ENCODE data around the gene RAB11FIP3. TPM values are rescaled to one million over a fixed set of nuclear protein-coding genes. Genes with fewer than 3 reads are reported as not detected.

RAB11FIP3 gene
- total RNA-seq, 2 donors from 2014 or later: 39.9 to 45.1 TPM

GRCh38 chr16:539901-540530 is 114.6 kb downstream of the RAB11FIP3 start:
- Mint-ChIP-seq H3K4me3 (no peak overlapping the region), H3K36me3 (ENCODE audit: low read depth) (no peaks in the 10 kb centered on the region)
- no peak for ATAC-seq

GRCh38 chr16:540645-541340 is 115.3 kb downstream of the RAB11FIP3 start:
- DNase-seq (no peak), ATAC-seq (no peak)
- Mint-ChIP-seq H3K27ac (no peak overlapping the region), H3K27me3 (no peaks in the 10 kb centered on the region), H3K36me3 (ENCODE audit: low read depth) (no peaks in the 10 kb centered on the region), H3K4me1 (peaks cover 3% of the 10 kb centered on the region), H3K4me3 (no peak overlapping the region)
- no peaks in the 10 kb centered on the region for H3K9me3 ChIP-seq (ENCODE audit: control insufficient read depth, low read length, poor library complexity, severe bottlenecking)

More at GRCh38 chr16:539901-540530, 114.6 kb downstream of the RAB11FIP3 start:
- no peaks in the 10 kb centered on the region for H3K9me3 ChIP-seq (ENCODE audit: control insufficient read depth, low read length, poor library complexity, severe bottlenecking)
- Mint-ChIP-seq H3K27me3 (no peaks in the 10 kb centered on the region), H3K4me1 (peaks cover 3% of the 10 kb centered on the region), H3K27ac (no peak overlapping the region)
- DNase-seq: no peak

GRCh38 chr16:543301-544164 is 118.1 kb downstream of the RAB11FIP3 start:
- H3K27ac Mint-ChIP-seq: no peak overlapping the region
- H3K4me3 Mint-ChIP-seq: no peak overlapping the region
- no peak for ATAC-seq
- no peak for DNase-seq
- H3K27me3 Mint-ChIP-seq: no peaks in the 10 kb centered on the region
- peaks cover 3% of the 10 kb centered on the region for H3K4me1 Mint-ChIP-seq
- H3K36me3 Mint-ChIP-seq (ENCODE audit: low read depth): no peaks in the 10 kb centered on the region
- H3K9me3 ChIP-seq (ENCODE audit: control insufficient read depth, low read length, poor library complexity, severe bottlenecking): no peaks in the 10 kb centered on the region

GRCh38 chr16:544517-544916 is 119.1 kb downstream of the RAB11FIP3 start:
- ATAC-seq: no peak
- Mint-ChIP-seq H3K27me3 (no peaks in the 10 kb centered on the region), H3K4me1 (peaks cover 5% of the 10 kb centered on the region), H3K27ac (no peak overlapping the region), H3K36me3 (ENCODE audit: low read depth) (no peaks in the 10 kb centered on the region), H3K4me3 (no peak overlapping the region)
- H3K9me3 ChIP-seq (ENCODE audit: control insufficient read depth, low read length, poor library complexity, severe bottlenecking): no peaks in the 10 kb centered on the region
- DNase-seq: no peak

GRCh38 chr16:546909-547770 is 121.7 kb downstream of the RAB11FIP3 start:
- H3K4me3 Mint-ChIP-seq: peak overlapping the region; percentile 15
- peaks cover 4% of the 10 kb centered on the region for H3K4me1 Mint-ChIP-seq
- no peaks in the 10 kb centered on the region for H3K36me3 Mint-ChIP-seq (ENCODE audit: low read depth)
- ATAC-seq (peak; percentile 76), DNase-seq (peak in 2 of 3 donors; percentile 35 to 39)
- H3K27ac Mint-ChIP-seq: no peak overlapping the region
- no peaks in the 10 kb centered on the region for H3K9me3 ChIP-seq (ENCODE audit: control insufficient read depth, low read length, poor library complexity, severe bottlenecking)
- H3K27me3 Mint-ChIP-seq: no peaks in the 10 kb centered on the region

GRCh38 chr16:548586-548985 is 123.1 kb downstream of the RAB11FIP3 start:
- Mint-ChIP-seq H3K36me3 (ENCODE audit: low read depth) (no peaks in the 10 kb centered on the region), H3K27ac (no peak overlapping the region), H3K4me3 (no peak overlapping the region), H3K4me1 (peaks cover 2% of the 10 kb centered on the region), H3K27me3 (no peaks in the 10 kb centered on the region)
- H3K9me3 ChIP-seq (ENCODE audit: control insufficient read depth, low read length, poor library complexity, severe bottlenecking): no peaks in the 10 kb centered on the region
- DNase-seq (no peak), ATAC-seq (no peak)

GRCh38 chr16:549544-550263 is 124.3 kb downstream of the RAB11FIP3 start:
- H3K36me3 Mint-ChIP-seq (ENCODE audit: low read depth): no peaks in the 10 kb centered on the region
- H3K4me3 Mint-ChIP-seq: no peak overlapping the region
- H3K27ac Mint-ChIP-seq: no peak overlapping the region
- DNase-seq (no peak), ATAC-seq (no peak)
- peaks cover 2% of the 10 kb centered on the region for H3K4me1 Mint-ChIP-seq
- H3K27me3 Mint-ChIP-seq: no peaks in the 10 kb centered on the region
- no peaks in the 10 kb centered on the region for H3K9me3 ChIP-seq (ENCODE audit: control insufficient read depth, low read length, poor library complexity, severe bottlenecking)

GRCh38 chr16:551210-551609 is 125.8 kb downstream of the RAB11FIP3 start:
- no peak for DNase-seq
- no peak overlapping the region for H3K4me3 Mint-ChIP-seq
- no peaks in the 10 kb centered on the region for H3K9me3 ChIP-seq (ENCODE audit: control insufficient read depth, low read length, poor library complexity, severe bottlenecking)
- no peak for ATAC-seq
- H3K4me1 Mint-ChIP-seq: peaks cover 2% of the 10 kb centered on the region
- H3K36me3 Mint-ChIP-seq (ENCODE audit: low read depth): no peaks in the 10 kb centered on the region
- no peaks in the 10 kb centered on the region for H3K27me3 Mint-ChIP-seq
- H3K27ac Mint-ChIP-seq: no peak overlapping the region

- ATAC-seq: no peak
- H3K9me3 ChIP-seq (ENCODE audit: control insufficient read depth, low read length, poor library complexity, severe bottlenecking): no peaks in the 10 kb centered on the region
- Mint-ChIP-seq H3K4me3 (no peak overlapping the region), H3K36me3 (ENCODE audit: low read depth) (no peaks in the 10 kb centered on the region), H3K27me3 (no peaks in the 10 kb centered on the region), H3K27ac (no peak overlapping the region), H3K4me1 (peaks cover 2% of the 10 kb centered on the region)
- DNase-seq: no peak
Measured at GRCh38 chr16:552171-552570, 126.7 kb downstream of the RAB11FIP3 start.

- H3K4me1 Mint-ChIP-seq: peaks cover 2% of the 10 kb centered on the region
- ATAC-seq (no peak), DNase-seq (no peak)
- H3K4me3 Mint-ChIP-seq: no peak overlapping the region
- H3K27me3 Mint-ChIP-seq: no peaks in the 10 kb centered on the region
- H3K9me3 ChIP-seq (ENCODE audit: control insufficient read depth, low read length, poor library complexity, severe bottlenecking): no peaks in the 10 kb centered on the region
- H3K27ac Mint-ChIP-seq: no peak overlapping the region
- no peaks in the 10 kb centered on the region for H3K36me3 Mint-ChIP-seq (ENCODE audit: low read depth)
Measured at GRCh38 chr16:553601-554296, 128.3 kb downstream of the RAB11FIP3 start.

- Mint-ChIP-seq H3K27ac (no peak overlapping the region), H3K27me3 (no peaks in the 10 kb centered on the region), H3K36me3 (ENCODE audit: low read depth) (no peaks in the 10 kb centered on the region), H3K4me1 (no peaks in the 10 kb centered on the region), H3K4me3 (no peak overlapping the region)
- no peak for DNase-seq
- ATAC-seq: no peak
- no peaks in the 10 kb centered on the region for H3K9me3 ChIP-seq (ENCODE audit: control insufficient read depth, low read length, poor library complexity, severe bottlenecking)
Measured at GRCh38 chr16:554297-554621, 128.8 kb downstream of the RAB11FIP3 start.

Data from T-helper 17 cell (primary cell).